ENCODE data around the gene VSTM5. TPM values are rescaled to one million over a fixed set of nuclear protein-coding genes. Genes with fewer than 3 reads are reported as not detected.
A peak's percentile ranks its signal among the peaks of the same experiment; 100 is the strongest.
"Not testable (repeated sequence)": the region's sequence is repeated elsewhere in the genome, so short reads cannot be mapped to it uniquely, and the experiment has no call there.

VSTM5 gene
- total RNA-seq, 1 donor from 2014 or later: 0.56 TPM

DNA sequence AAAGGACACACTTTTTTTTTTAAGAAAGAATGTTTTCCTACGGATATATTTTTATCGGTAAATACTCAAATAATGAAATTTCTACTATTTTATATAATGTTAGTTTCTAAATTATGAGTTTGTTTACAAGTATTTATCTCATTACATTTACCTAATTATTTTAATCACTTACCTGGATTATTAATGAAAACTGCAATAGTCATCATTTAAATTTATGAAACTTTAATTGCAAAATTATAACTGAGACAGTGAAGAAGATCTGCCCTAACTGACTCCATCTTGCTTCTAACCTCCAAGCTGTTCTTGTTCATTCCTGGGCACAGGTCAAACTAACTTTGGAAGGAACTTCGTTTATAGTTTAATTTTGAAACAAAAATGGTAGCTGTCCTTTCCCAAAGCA lies 25.2 kb upstream of the VSTM5 start:
- Mint-ChIP-seq H3K4me1 (ENCODE audit: unreplicated experiment) (peaks cover 7% of the 10 kb centered on the region), H3K9me3 (ENCODE audit: unreplicated experiment) (no peaks in the 10 kb centered on the region), H3K27me3 (ENCODE audit: unreplicated experiment) (no peaks in the 10 kb centered on the region), H3K4me3 (ENCODE audit: unreplicated experiment) (no peak overlapping the region), H3K27ac (ENCODE audit: unreplicated experiment) (no peak overlapping the region), H3K36me3 (ENCODE audit: low read depth, unreplicated experiment) (no peaks in the 10 kb centered on the region)
- DNase-seq (ENCODE audit: low spot score): no peak
- TF ChIP-seq, protein P1, sequence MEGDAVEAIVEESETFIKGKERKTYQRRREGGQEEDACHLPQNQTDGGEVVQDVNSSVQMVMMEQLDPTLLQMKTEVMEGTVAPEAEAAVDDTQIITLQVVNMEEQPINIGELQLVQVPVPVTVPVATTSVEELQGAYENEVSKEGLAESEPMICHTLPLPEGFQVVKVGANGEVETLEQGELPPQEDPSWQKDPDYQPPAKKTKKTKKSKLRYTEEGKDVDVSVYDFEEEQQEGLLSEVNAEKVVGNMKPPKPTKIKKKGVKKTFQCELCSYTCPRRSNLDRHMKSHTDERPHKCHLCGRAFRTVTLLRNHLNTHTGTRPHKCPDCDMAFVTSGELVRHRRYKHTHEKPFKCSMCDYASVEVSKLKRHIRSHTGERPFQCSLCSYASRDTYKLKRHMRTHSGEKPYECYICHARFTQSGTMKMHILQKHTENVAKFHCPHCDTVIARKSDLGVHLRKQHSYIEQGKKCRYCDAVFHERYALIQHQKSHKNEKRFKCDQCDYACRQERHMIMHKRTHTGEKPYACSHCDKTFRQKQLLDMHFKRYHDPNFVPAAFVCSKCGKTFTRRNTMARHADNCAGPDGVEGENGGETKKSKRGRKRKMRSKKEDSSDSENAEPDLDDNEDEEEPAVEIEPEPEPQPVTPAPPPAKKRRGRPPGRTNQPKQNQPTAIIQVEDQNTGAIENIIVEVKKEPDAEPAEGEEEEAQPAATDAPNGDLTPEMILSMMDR (IDR thresholded peaks at IDR 0.05; ENCODE audit: unreplicated experiment): no peak

DNA sequence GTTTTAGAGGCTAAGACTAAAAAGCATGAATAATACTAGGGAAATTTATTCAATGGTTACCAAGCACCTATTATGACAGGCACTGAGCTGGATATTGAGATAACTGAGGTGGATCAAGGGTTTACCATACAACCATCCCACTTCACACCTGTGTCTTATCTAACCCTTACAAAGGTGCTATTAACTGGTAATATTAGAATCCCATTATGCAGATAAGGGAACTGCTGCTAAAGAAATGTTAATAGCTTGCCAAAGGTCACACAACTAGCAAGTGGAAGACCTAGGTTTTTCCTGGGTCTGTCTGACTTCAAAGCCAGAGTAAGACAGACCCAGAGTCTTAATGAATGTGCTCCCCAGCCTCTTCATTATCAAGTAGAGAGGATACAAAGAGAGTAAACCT lies 21.1 kb upstream of the VSTM5 start:
- Mint-ChIP-seq H3K36me3 (ENCODE audit: low read depth, unreplicated experiment) (no peaks in the 10 kb centered on the region), H3K27me3 (ENCODE audit: unreplicated experiment) (no peaks in the 10 kb centered on the region), H3K4me1 (ENCODE audit: unreplicated experiment) (peaks cover 12% of the 10 kb centered on the region), H3K4me3 (ENCODE audit: unreplicated experiment) (no peak overlapping the region), H3K9me3 (ENCODE audit: unreplicated experiment) (no peaks in the 10 kb centered on the region), H3K27ac (ENCODE audit: unreplicated experiment) (no peak overlapping the region)
- no peak for DNase-seq (ENCODE audit: low spot score)
- TF ChIP-seq, protein P1 (IDR thresholded peaks at IDR 0.05; ENCODE audit: unreplicated experiment): no peak

- Mint-ChIP-seq H3K27me3 (ENCODE audit: unreplicated experiment) (no peaks in the 10 kb centered on the region), H3K27ac (ENCODE audit: unreplicated experiment) (peak overlapping the region; percentile 81), H3K4me1 (ENCODE audit: unreplicated experiment) (peaks cover 12% of the 10 kb centered on the region), H3K4me3 (ENCODE audit: unreplicated experiment) (no peak overlapping the region), H3K9me3 (ENCODE audit: unreplicated experiment) (no peaks in the 10 kb centered on the region), H3K36me3 (ENCODE audit: low read depth, unreplicated experiment) (no peaks in the 10 kb centered on the region)
- DNase-seq (ENCODE audit: low spot score): no peak
- TF ChIP-seq, protein P1 (IDR thresholded peaks at IDR 0.05; ENCODE audit: unreplicated experiment): no peak
Observed at GRCh38 chr11:93870616-93871015, 20.2 kb upstream of the VSTM5 start.

- no peaks in the 10 kb centered on the region for H3K9me3 Mint-ChIP-seq (ENCODE audit: unreplicated experiment)
- H3K36me3 Mint-ChIP-seq (ENCODE audit: low read depth, unreplicated experiment): no peaks in the 10 kb centered on the region
- H3K4me1 Mint-ChIP-seq (ENCODE audit: unreplicated experiment): peaks cover 12% of the 10 kb centered on the region
Observed at GRCh38 chr11:93869830-93870229, 19.4 kb upstream of the VSTM5 start.

DNA sequence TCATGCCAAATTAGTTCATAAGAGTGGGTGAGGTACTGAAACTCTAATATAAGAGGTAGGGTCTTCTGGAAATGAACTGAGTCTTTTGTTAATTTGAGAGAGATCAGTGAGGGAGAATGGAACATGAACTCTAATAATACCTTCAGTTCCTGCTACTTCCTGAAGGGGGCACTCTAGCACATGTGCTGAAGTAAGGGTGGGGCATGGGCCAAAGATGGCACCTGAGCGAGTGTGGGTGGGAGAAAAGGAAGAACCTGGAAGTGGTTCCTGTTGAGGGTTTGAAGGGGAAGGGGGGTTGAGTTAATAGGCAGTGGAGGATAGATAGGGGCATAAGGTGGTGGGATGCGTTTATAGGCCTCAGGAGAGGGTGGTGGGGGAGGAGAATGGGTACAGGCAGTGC lies 18.0 kb upstream of the VSTM5 start:
- not testable (repeated sequence) for H3K27me3 Mint-ChIP-seq (ENCODE audit: unreplicated experiment); H3K9me3 Mint-ChIP-seq (ENCODE audit: unreplicated experiment); DNase-seq (ENCODE audit: low spot score); H3K36me3 Mint-ChIP-seq (ENCODE audit: low read depth, unreplicated experiment); H3K4me3 Mint-ChIP-seq (ENCODE audit: unreplicated experiment)
- H3K27ac Mint-ChIP-seq (ENCODE audit: unreplicated experiment): peak overlapping the region; percentile 3
- H3K4me1 Mint-ChIP-seq (ENCODE audit: unreplicated experiment): peaks cover 12% of the 10 kb centered on the region

More at GRCh38 chr11:93869830-93870229, 19.4 kb upstream of the VSTM5 start:
- Mint-ChIP-seq H3K4me3 (ENCODE audit: unreplicated experiment) (no peak overlapping the region), H3K27me3 (ENCODE audit: unreplicated experiment) (no peaks in the 10 kb centered on the region), H3K27ac (ENCODE audit: unreplicated experiment) (peak overlapping the region; percentile 59)
- DNase-seq (ENCODE audit: low spot score): no peak
- TF ChIP-seq, protein P1 (IDR thresholded peaks at IDR 0.05; ENCODE audit: unreplicated experiment): no peak

- TF ChIP-seq, protein P1 (IDR thresholded peaks at IDR 0.05; ENCODE audit: unreplicated experiment): no peak
- H3K4me1 Mint-ChIP-seq (ENCODE audit: unreplicated experiment): peaks cover 11% of the 10 kb centered on the region
- H3K27ac Mint-ChIP-seq (ENCODE audit: unreplicated experiment): no peak overlapping the region
- H3K9me3 Mint-ChIP-seq (ENCODE audit: unreplicated experiment): no peaks in the 10 kb centered on the region
- no peak for DNase-seq (ENCODE audit: low spot score)
- H3K4me3 Mint-ChIP-seq (ENCODE audit: unreplicated experiment): no peak overlapping the region
- H3K27me3 Mint-ChIP-seq (ENCODE audit: unreplicated experiment): peaks cover 4% of the 10 kb centered on the region
- no peaks in the 10 kb centered on the region for H3K36me3 Mint-ChIP-seq (ENCODE audit: low read depth, unreplicated experiment)
Observed at GRCh38 chr11:93861808-93862207, 11.4 kb upstream of the VSTM5 start.
